Measurements from ENCODE around the gene FAM228B. TPM values are rescaled to one million over a fixed set of nuclear protein-coding genes. Genes with fewer than 3 reads are reported as not detected.

FAM228B gene
- total and polyA plus RNA-seq, 12 donors = 4.7 to 76.4 (median 27.3) TPM

DNA sequence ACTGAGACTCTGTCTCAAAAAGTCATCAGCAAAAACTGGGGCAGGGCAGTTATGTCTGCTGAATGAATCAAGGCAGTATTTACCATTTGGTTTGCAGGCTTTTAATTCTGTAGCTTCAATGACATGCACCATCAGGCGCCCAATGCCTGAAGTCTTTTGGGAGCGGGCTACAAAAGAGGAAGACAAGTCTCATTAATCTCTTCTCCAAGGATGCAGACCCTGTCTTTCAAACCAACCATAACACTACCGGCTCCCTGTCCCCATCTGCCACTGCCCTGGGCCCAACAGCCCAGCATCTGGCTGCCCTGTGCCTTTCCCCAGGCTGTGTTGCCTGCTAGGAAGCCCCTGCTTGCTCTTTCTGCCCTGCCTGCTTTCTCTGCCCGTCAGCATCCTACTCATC lies 81.9 kb downstream of the FAM228B start:
- intact Hi-C loops (cut with DNase I) = no loop called here
- peaks cover 0 to 16% (median 0%) of the 10 kb centered on the region in 9 donors for H3K4me1 ChIP-seq
- WGBS, 2 donors = 95% methylated on average over 4 of the region's 4 CpGs
- H3K4me3 ChIP-seq = no peak overlapping the region
- TF ChIP-seq, protein P1, sequence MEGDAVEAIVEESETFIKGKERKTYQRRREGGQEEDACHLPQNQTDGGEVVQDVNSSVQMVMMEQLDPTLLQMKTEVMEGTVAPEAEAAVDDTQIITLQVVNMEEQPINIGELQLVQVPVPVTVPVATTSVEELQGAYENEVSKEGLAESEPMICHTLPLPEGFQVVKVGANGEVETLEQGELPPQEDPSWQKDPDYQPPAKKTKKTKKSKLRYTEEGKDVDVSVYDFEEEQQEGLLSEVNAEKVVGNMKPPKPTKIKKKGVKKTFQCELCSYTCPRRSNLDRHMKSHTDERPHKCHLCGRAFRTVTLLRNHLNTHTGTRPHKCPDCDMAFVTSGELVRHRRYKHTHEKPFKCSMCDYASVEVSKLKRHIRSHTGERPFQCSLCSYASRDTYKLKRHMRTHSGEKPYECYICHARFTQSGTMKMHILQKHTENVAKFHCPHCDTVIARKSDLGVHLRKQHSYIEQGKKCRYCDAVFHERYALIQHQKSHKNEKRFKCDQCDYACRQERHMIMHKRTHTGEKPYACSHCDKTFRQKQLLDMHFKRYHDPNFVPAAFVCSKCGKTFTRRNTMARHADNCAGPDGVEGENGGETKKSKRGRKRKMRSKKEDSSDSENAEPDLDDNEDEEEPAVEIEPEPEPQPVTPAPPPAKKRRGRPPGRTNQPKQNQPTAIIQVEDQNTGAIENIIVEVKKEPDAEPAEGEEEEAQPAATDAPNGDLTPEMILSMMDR (IDR thresholded peaks at IDR 0.05) = no peak
- ATAC-seq (no peak), DNase-seq (no peak)
- no peaks in the 10 kb centered on the region for H3K27me3 ChIP-seq
- H3K9me3 ChIP-seq = no peaks in the 10 kb centered on the region
- peaks cover 0 to 84% (median 48%) of the 10 kb centered on the region in 9 donors for H3K36me3 ChIP-seq
- H3K27ac ChIP-seq = no peak overlapping the region

DNA sequence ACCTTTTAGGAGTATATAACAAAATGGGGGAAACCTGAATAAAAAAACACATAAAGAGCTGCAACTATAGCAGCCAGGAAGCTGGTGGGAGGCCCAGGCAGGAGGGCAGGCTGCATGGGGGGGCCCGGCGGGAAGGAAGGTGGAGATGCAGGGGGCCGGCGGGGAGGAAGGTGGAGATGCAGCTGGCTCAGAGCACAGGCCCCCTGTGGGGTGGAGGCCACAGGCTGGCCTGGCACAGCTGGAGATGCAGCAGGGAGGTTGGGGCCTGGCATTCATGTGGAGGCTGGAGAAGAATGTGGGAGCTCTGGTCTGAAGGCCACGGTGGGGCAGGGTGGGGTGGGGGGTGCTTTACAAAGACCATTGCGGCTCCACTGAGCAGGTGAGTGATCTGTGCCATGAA lies 83.0 kb downstream of the FAM228B start:
- Histone ChIP-seq H3K36me3 (peaks cover 5 to 95% (median 52%) of the 10 kb centered on the region in 9 donors), H3K4me1 (peaks cover 0 to 7% (median 0%) of the 10 kb centered on the region in 9 donors), H3K4me3 (no peak overlapping the region), H3K27me3 (no peaks in the 10 kb centered on the region), H3K9me3 (no peaks in the 10 kb centered on the region), H3K27ac (no peak overlapping the region)
- TF ChIP-seq, protein P1 (IDR thresholded peaks at IDR 0.05) = no peak
- no peak for ATAC-seq
- intact Hi-C loops (cut with DNase I) = no loop called here
- DNase-seq = no peak
- 91 to 94% methylated on average over 6 of the region's 6 CpGs for WGBS, 2 donors

DNA sequence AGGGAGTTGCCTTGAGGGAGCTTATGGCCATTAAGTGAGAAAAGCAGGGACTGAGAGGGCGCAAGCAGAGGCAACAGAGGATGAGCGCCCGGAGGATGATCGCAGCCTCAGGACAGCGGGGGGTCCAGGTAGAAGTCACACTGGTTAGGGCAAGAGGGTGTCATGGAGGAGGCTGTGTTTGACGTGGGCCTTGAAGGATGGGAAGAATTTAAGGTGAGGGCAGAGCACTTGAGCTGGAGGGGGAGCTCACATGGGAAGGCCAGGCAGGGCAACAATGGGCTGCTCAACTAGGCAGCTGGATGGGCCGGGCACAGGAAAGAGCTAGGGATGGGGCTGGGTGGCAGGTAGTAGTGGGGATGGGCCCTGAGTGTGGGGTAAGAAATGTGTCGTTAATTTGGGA lies 83.4 kb downstream of the FAM228B start:
- Histone ChIP-seq H3K27ac (no peak overlapping the region), H3K9me3 (no peaks in the 10 kb centered on the region), H3K4me1 (peaks cover 0 to 2% (median 0%) of the 10 kb centered on the region in 9 donors), H3K4me3 (no peak overlapping the region), H3K36me3 (peaks cover 5 to 98% (median 54%) of the 10 kb centered on the region in 9 donors), H3K27me3 (no peaks in the 10 kb centered on the region)
- 84 to 92% methylated on average over 8 of the region's 8 CpGs for WGBS, 2 donors
- TF ChIP-seq, protein P1 (IDR thresholded peaks at IDR 0.05) = no peak
- no peak for ATAC-seq
- DNase-seq = no peak
- intact Hi-C loops (cut with DNase I) = no loop called here

DNA sequence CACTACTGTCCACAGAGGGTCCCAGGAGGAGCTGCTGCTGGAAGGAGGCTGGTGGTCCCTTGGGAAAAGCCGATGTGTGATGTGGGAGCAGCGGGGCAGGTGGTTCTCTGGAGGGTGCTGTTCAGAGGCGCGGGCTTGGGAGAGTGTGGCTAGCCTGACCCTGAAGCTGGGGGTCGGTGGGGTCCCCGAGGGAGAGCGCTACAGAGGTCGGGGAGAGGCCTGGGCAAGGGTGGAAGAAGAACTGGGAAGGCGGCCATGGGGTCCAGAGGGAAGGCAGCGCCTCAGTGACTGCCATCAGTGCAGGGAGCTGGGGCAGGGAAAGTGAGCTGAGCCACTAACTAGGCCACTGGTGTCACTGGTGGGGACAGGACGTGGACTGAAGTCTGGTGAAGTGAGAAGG lies 84.1 kb downstream of the FAM228B start:
- Histone ChIP-seq H3K36me3 (peaks cover 5 to 100% (median 60%) of the 10 kb centered on the region in 9 donors), H3K27ac (no peak overlapping the region), H3K4me1 (no peaks in the 10 kb centered on the region), H3K4me3 (no peak overlapping the region), H3K27me3 (no peaks in the 10 kb centered on the region), H3K9me3 (no peaks in the 10 kb centered on the region)
- 84 to 91% methylated on average over 10 to 11 of the region's 11 CpGs for WGBS, 2 donors
- intact Hi-C loops (cut with DNase I) = no loop called here
- ATAC-seq = no peak
- TF ChIP-seq, protein P1 (IDR thresholded peaks at IDR 0.05) = no peak
- no peak for DNase-seq
